ENCODE measurements around the gene RASGEF1C. TPM values are rescaled to one million over a fixed set of nuclear protein-coding genes. Genes with fewer than 3 reads are reported as not detected.

RASGEF1C gene
- total and polyA plus RNA-seq, 2 of the 13 experiments (the other 11 are each of a cell fraction or from before 2014, with no cell fraction given): not detected

DNA sequence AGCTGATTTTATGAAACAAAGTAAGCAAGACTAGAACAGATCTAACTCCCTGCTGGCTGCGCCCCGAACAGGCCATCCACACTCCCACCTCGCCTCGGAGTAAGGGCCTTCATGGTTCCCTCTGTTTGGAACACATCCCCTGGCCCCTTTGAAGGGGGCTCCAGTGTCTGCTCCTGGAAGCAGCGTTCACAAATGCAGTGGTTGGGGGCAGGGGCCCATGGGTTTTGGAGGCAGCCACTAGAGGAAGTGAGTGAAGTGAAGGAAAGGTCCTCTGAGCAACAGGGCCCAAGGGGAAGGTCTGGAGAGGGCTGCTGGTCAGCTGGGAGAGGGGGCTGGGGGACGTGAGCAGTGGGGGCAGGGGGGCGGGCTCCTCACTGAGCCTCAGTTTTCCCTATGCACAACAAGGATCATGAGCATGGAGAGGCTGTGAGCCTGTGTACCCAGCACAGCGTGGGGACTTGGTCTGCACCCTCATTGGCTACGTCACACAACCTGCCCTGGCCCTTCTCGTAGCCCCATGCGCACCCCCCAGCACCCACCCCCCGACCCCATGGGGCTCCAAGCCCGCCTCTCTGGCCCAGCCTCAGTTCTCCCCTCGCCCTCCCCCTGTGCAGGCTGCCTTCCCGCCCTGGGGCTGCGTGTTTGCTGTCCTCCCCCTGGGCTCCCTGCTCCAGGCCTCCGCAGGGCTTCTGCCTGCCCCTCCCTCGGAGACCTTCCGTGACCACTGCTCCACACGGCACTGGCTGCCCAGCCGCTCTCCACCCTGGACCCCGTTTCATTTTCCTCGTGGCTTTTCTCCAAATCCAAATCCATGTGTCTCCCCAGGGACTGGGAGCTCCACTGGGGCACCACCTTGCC is 39.5 kb downstream of the RASGEF1C start:
- H4K20me1 ChIP-seq (ENCODE audit: insufficient read depth, low read length): no peaks in the 10 kb centered on the region
- no peak overlapping the region for H3K27ac ChIP-seq (ENCODE audit: extremely low read length, insufficient read depth, low read length)
- peaks cover 0 to 25% of the 10 kb centered on the region in 2 experiments; a peak in 3 of 5 replicates for H3K27me3 ChIP-seq (ENCODE audit: control insufficient read depth in 1 of 2, insufficient read depth in 2 of 2, low read length in 2 of 2)
- H2AFZ ChIP-seq (ENCODE audit: low read length): no peak overlapping the region
- no peak overlapping the region for H3K9ac ChIP-seq (ENCODE audit: insufficient read depth, low read depth, low read length)
- H3K4me1 ChIP-seq (ENCODE audit: insufficient read depth, low read length): peaks cover 20% of the 10 kb centered on the region
- FAIRE-seq (no peak), DNase-seq (ENCODE audit: low spot score) (no peak), ATAC-seq (no peak)
- ChIA-PET CTCF (ENCODE audit: low intra/inter-chr PET ratio, low total read pairs) (no interaction called here), POLR2A (no interaction called here)
- in situ Hi-C loops (cut with HindIII; ENCODE audit: extremely low pct_ligation_motif_present, low pct_unique_long_range_greater_than_20kb): no loop called here
- no peaks in the 10 kb centered on the region for H3K36me3 ChIP-seq (replicated peaks in 1 of 2; ENCODE audit: control insufficient read depth in 1 of 2, insufficient read depth in 2 of 2, low read length in 2 of 2)
- H3K79me2 ChIP-seq (ENCODE audit: insufficient read depth, low read length): no peaks in the 10 kb centered on the region
- H3K4me3 ChIP-seq (replicated peaks in 1 of 3; ENCODE audit: insufficient read depth in 1 of 3, low read depth in 2 of 3, low read length in 3 of 3): no peak overlapping the region
- 31% methylated on average over 19 of the region's 23 CpGs for WGBS (ENCODE audit: low lambda C conversion rate)
- H3K9me3 ChIP-seq (ENCODE audit: low read length): no peaks in the 10 kb centered on the region
- no peak overlapping the region for H3K4me2 ChIP-seq (ENCODE audit: low read depth, low read length)
- TF ChIP-seq ZNF572 (CRISPR knock-in tag; IDR thresholded peaks at IDR 0.05) (no peak), TEAD2 (CRISPR knock-in tag; IDR thresholded peaks at IDR 0.05) (no peak), ZNF652 (CRISPR knock-in tag; IDR thresholded peaks at IDR 0.05; ENCODE audit: borderline replicate concordance, low read depth) (no peak), ZFYVE20 (CRISPR knock-in tag; IDR thresholded peaks at IDR 0.05; ENCODE audit: borderline replicate concordance, low read depth) (no peak), TCF7L2 (IDR thresholded peaks at IDR 0.05; ENCODE audit: low read depth, low read length) (no peak), CHD2 (IDR thresholded peaks at IDR 0.05; ENCODE audit: low read depth, low read length) (no peak), RXRA (CRISPR knock-in tag; IDR thresholded peaks at IDR 0.05) (no peak), SPEN (CRISPR knock-in tag; IDR thresholded peaks at IDR 0.05; ENCODE audit: low read depth) (no peak), JARID2 (CRISPR knock-in tag; IDR thresholded peaks at IDR 0.05; ENCODE audit: insufficient replicate concordance) (no peak)
- TF ChIP-seq, protein P1, sequence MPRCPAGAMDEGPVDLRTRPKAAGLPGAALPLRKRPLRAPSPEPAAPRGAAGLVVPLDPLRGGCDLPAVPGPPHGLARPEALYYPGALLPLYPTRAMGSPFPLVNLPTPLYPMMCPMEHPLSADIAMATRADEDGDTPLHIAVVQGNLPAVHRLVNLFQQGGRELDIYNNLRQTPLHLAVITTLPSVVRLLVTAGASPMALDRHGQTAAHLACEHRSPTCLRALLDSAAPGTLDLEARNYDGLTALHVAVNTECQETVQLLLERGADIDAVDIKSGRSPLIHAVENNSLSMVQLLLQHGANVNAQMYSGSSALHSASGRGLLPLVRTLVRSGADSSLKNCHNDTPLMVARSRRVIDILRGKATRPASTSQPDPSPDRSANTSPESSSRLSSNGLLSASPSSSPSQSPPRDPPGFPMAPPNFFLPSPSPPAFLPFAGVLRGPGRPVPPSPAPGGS (CRISPR knock-in tag; IDR thresholded peaks at IDR 0.05): no peak
- BruUV-seq (replicated peaks): no TSS peak
- intact Hi-C loops (cut with micrococcal nuclease; ENCODE audit: unreplicated experiment): no loop called here
